Glutamatergic neuron (in vitro differentiated cells): Measurements from ENCODE around the gene MYCL. TPM values are rescaled to one million over a fixed set of nuclear protein-coding genes. Genes with fewer than 3 reads are reported as not detected.
A peak's percentile ranks its signal among the peaks of the same experiment; 100 is the strongest.

Experiments used
- DNase-seq: peaks from one replicate; pipeline ENCODE4 v3.0.0; 2022
- H3K27ac Mint-ChIP-seq: one replicate; pipeline ENCODE4 v1.8.0; 2020; ENCODE audit warnings: mild to moderate bottlenecking, mixed read lengths, inconsistent platforms; ENCODE audit not compliant: unreplicated experiment
- H3K27me3 Mint-ChIP-seq: one replicate; pipeline ENCODE4 v1.8.0; 2020; ENCODE audit warnings: mild to moderate bottlenecking, moderate library complexity, mixed read lengths, inconsistent platforms; ENCODE audit not compliant: unreplicated experiment
- H3K36me3 Mint-ChIP-seq: one replicate; pipeline ENCODE4 v1.8.0; 2020; ENCODE audit warnings: mild to moderate bottlenecking, mixed read lengths, inconsistent platforms; ENCODE audit not compliant: unreplicated experiment
- H3K4me1 Mint-ChIP-seq: one replicate; pipeline ENCODE4 v1.8.0; 2020; ENCODE audit warnings: mild to moderate bottlenecking, low read depth, mixed read lengths, inconsistent platforms; ENCODE audit not compliant: unreplicated experiment
- H3K4me3 Mint-ChIP-seq: one replicate; pipeline ENCODE4 v1.8.0; 2020; ENCODE audit warnings: mild to moderate bottlenecking, mixed read lengths, inconsistent platforms; ENCODE audit not compliant: unreplicated experiment
- H3K9me3 Mint-ChIP-seq: one replicate; pipeline ENCODE4 v1.8.0; 2020; ENCODE audit warnings: mild to moderate bottlenecking, moderate library complexity, mixed read lengths, inconsistent platforms; ENCODE audit not compliant: unreplicated experiment
- CTCF ChIP-seq: fragments of 200-600 bp; sonication (generic); IDR thresholded peaks from one replicate; pipeline ENCODE4 v1.5.0; 2021; ENCODE audit not compliant: partially characterized antibody, unreplicated experiment
- total RNA-seq: library from RNA; stranded (reverse); fragmentation: NEBNext Ultra II Directional; extraction: Animal tissue kit (Norgen Biotek cat#: 25700); gene quantifications from one replicate; pipeline ENCODE4 v1.2.1, GENCODE V29; 2021; ENCODE audit not compliant: unreplicated experiment

MYCL gene
- total RNA-seq, 1 donor from 2014 or later = 97.7 TPM

DNA sequence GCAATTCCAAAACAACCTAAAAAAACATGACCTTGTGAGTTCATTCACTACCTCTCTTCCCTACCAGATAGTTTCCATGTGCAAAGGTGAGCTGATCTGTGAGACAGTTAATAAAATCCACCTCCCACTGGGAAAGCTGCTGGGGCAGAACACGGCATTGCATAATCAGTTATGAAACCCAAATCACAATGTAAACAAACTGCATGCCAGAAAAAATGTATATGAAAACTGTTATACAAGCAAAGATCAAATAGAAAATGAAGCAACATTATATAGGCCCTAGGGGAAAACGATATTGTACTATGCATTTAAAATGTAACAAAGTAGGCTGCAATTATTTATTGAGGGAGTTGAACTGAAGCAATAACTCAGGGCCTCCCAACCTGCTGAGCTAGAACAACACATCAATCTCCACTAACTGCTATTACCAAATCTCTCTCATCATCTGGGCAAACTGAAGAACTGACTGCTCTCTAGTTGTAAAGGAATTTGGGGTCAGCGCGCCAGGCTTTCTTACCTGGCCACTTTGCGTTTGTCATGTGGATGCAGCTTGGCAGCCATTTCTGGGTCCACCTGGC lies 49.4 kb downstream of the MYCL start:
- DNase-seq = no peak
- Mint-ChIP-seq H3K27ac (no peak overlapping the region), H3K4me3 (no peak overlapping the region), H3K27me3 (no peaks in the 10 kb centered on the region), H3K9me3 (peaks cover 1% of the 10 kb centered on the region), H3K36me3 (no peaks in the 10 kb centered on the region), H3K4me1 (peaks cover 17% of the 10 kb centered on the region)
- no peak for TF ChIP-seq CTCF

DNA sequence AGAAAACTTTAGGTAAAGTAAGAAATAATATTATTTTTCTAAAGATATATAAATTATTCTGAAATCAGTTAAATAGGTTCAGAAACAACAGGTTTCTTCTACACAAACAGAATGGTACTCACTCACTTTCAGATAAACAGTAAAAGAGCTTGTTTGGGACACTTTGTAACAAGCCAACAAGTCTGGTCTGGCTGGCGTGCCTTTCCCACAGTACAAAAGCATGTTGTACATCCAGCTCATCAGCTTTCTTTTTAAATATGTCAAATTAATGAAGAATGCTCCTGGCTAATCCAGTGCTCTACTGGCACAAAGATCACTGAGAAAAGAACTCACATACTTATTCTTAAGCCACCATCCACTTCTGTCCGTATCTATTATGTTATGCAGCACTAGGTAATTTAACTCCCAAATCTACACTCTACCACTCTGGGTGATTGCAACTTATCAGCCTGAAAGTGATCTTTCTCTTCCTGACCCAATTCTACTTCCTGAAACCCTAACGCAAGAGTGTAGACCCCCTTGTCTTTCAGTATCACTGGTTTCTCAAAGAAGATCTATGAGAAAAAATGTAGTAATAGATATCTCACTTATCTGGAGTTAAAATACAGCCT lies 51.0 kb downstream of the MYCL start:
- peaks cover 29% of the 10 kb centered on the region for H3K4me1 Mint-ChIP-seq
- H3K27ac Mint-ChIP-seq = no peak overlapping the region

GRCh38 chr1:39849203-39849602 lies 52.5 kb downstream of the MYCL start:
- peak overlapping the region; percentile 50 for H3K27ac Mint-ChIP-seq
- H3K4me3 Mint-ChIP-seq = no peak overlapping the region
- peaks cover 2% of the 10 kb centered on the region for H3K27me3 Mint-ChIP-seq

More for the DNA sequence above, 51.0 kb downstream of the MYCL start:
- no peak for TF ChIP-seq CTCF
- Mint-ChIP-seq H3K4me3 (no peak overlapping the region), H3K27me3 (peaks cover 2% of the 10 kb centered on the region), H3K36me3 (no peaks in the 10 kb centered on the region), H3K9me3 (peaks cover 3% of the 10 kb centered on the region)
- DNase-seq = no peak

GRCh38 chr1:39847940-39848339 lies 53.8 kb downstream of the MYCL start:
- H3K27me3 Mint-ChIP-seq = peaks cover 2% of the 10 kb centered on the region
- H3K4me3 Mint-ChIP-seq = peak overlapping the region; percentile 6
- H3K9me3 Mint-ChIP-seq = peaks cover 7% of the 10 kb centered on the region
- H3K36me3 Mint-ChIP-seq = no peaks in the 10 kb centered on the region
- no peak for DNase-seq
- peaks cover 57% of the 10 kb centered on the region for H3K4me1 Mint-ChIP-seq
- no peak for TF ChIP-seq CTCF
- peak overlapping the region; percentile 98 for H3K27ac Mint-ChIP-seq

More at GRCh38 chr1:39849203-39849602, 52.5 kb downstream of the MYCL start:
- no peak for DNase-seq
- peaks cover 44% of the 10 kb centered on the region for H3K4me1 Mint-ChIP-seq
- TF ChIP-seq CTCF = no peak
- H3K9me3 Mint-ChIP-seq = peaks cover 6% of the 10 kb centered on the region
- H3K36me3 Mint-ChIP-seq = no peaks in the 10 kb centered on the region

- TF ChIP-seq CTCF = no peak
- Mint-ChIP-seq H3K9me3 (peaks cover 10% of the 10 kb centered on the region), H3K27me3 (peaks cover 6% of the 10 kb centered on the region), H3K4me1 (peaks cover 67% of the 10 kb centered on the region), H3K36me3 (no peaks in the 10 kb centered on the region), H3K27ac (peak overlapping the region; percentile 98), H3K4me3 (peak overlapping the region; percentile 74)
- no peak for DNase-seq
Measured at GRCh38 chr1:39846796-39847195, 54.9 kb downstream of the MYCL start.
